SK-N-DZ (cell line): ENCODE results near the gene KIAA1143. TPM values are rescaled to one million over a fixed set of nuclear protein-coding genes. Genes with fewer than 3 reads are reported as not detected.

Experiments used
- DNase-seq: peaks from one replicate; pipeline ENCODE4 v3.0.0-alpha.2; 2015; ENCODE audit warnings: low spot score
- polyA plus RNA-seq, 2 experiments: library from polyadenylated mRNA; depleted of rRNA; stranded (reverse); fragments of >200 nt; gene quantifications; 2 replicates each; pipeline ENCODE4 v1.2.3, GENCODE V29; 2014

KIAA1143 gene
- 23.3 and 24.1 TPM in 2 replicates for polyA plus RNA-seq (2014; cell fraction: cytosol; rRNA removed)
- polyA plus RNA-seq (2014; cell fraction: nucleus; rRNA removed), result 11.4 and 13.5 TPM in 2 replicates

DNA sequence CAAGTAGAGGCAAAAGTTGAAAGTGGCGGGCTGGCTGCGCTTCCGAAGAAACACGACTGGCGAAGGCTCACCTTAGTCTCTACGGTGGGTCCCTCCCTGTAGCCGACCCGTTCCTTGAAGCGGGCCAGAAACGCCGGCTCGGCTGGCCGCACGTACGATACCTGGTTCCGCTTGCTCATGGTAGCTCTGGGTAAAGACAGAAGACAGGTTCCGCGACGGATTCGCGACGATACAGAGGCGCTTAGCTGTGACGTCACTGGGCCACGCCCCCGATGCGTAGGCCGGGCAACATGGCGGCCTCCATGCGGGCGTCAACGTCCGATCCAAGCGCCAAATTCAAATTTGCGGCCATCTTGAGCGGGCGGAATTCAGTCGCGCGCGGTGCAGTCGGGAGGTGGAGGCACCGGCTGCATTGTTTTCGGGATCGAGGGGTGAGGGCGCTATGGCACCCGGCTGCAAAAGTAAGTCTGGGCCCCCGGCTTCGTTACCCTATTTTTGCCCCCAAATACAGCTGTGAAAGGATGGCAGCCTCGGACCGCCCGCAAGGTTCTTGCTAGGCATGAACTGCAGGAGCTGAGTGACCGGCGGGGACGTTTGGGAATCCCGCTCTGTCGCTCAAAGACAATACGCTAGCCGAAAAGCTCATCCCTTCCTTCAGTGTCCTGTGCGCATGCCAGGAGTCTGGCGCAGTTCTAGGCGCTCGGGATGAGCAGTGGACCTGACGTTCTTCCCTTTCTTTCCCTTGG is at the start of gene KIAA1143, which contains the start of gene KIF15:
Gene KIAA1143, minus strand, starts transcription at position 196 of the 746 bp plus-strand sequence. Its CDS starts 17 bp downstream, at position 179.
Gene KIF15, plus strand, starts transcription at position 371 of the 746 bp plus-strand sequence. Its CDS starts 72 bp downstream, at position 443.
- peak; percentile 93 for DNase-seq

DNA sequence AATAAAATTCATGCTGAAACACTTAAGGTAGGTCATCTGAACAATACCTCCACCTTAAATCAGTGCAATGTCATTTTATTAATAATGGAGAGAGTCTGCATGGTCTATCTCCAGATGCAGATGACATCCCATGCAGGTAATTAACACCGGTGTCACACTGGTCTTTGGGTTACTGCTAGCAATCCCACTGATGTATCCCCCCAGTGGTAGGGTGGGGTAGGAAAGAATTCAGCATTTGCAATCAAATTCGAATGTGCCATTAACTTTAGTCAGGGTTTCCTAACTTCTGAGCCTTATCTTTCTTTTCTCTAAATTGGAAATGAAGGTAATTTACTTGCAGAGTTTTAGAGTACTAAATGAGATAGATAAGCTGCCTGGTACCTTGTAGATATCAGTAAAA is 44.5 kb upstream of the KIAA1143 start:
- DNase-seq, result no peak

DNA sequence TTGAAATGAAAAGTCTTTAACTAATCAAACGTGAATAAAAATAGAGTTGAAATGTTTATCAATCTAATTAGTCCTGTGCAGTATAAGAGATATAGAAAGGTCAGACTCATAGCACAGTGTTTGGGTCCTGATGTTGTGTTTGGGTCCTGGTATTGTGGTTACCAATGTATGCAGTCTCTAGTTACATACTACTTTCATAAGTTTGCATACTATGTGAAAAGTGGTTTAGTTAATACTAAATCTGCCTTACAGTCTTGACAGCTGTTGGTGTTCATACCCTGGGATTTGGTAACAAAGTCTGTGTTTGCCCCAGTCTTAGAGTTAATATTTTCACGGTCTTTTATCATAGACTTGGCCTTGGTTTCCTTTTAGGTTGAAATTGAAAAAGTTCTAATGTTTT is 41.9 kb upstream of the KIAA1143 start:
- DNase-seq, result no peak

DNA sequence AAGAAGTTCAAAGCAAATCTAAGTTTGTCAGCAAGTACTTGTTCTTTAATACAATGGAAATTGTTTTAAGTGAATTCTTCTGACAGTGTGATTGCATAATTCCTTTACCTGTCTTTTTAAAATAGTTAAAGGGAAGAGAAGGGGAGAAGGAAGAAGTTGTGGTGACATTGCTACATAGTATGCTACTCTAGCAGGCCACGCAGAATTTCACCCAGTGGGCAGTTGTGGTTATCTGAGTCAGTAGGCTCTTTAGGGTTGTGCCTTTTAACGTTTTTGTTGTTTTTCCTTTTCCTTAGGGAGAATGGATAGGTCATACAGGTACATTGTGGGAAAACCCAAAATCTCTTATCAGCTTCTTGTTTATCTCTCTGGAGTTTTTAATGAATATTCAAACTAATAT is 40.6 kb upstream of the KIAA1143 start:
- DNase-seq, result no peak

DNA sequence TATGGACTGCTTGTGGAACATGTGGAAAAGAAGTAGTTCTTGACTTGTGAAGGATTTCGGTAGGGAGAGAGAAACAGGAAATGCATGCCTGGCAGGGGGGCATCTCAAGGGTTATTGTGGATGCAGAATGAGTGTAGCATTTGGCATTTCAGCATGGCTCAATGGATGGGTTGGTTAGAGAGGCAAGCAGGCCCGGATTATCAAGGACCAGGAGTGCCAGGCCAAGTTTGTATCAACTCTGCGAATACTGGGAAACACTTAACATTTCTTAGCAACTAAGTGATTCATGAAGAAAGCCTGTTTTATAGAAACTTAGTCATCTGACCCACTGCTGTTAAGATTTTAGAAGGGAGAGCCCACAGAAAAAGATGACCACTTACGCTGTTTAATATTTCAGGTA is 33.8 kb upstream of the KIAA1143 start:
- DNase-seq, result no peak

DNA sequence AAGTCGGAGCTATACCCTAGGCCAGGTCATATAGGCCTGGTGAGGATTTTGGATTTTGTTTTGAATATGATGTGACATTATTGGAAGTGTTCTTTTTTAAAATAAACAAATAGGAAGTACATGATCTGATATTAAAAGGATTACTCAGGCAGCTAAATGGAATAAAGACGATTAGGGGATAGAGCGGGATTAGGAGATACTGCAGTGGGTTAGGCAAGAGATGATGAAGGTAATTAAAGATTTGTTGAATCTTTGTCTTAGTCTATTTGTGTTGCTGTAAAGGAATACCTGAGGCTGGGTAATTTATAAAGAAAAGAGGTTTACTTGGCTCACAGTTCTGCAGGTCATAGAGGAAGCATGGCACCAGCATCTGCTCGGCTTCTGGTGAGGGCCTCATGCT is 21.5 kb upstream of the KIAA1143 start:
- DNase-seq, result no peak

DNA sequence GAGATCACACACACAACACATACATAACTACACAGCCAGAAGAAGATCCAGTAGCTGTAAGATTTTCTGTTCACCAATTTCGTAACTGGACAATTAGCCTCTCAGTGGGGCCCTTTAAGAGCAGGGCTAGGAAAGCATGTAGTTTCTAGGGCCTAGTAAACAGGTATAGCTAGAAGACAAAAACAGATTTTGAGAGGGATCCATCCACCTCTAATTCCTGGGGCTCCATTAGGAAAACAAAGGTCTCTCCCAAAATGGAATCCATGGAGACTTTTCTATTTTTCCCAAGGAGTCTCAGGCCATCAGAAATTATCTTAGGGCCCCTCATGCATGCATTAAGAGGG is 10.7 kb upstream of the KIAA1143 start:
- no peak for DNase-seq

DNA sequence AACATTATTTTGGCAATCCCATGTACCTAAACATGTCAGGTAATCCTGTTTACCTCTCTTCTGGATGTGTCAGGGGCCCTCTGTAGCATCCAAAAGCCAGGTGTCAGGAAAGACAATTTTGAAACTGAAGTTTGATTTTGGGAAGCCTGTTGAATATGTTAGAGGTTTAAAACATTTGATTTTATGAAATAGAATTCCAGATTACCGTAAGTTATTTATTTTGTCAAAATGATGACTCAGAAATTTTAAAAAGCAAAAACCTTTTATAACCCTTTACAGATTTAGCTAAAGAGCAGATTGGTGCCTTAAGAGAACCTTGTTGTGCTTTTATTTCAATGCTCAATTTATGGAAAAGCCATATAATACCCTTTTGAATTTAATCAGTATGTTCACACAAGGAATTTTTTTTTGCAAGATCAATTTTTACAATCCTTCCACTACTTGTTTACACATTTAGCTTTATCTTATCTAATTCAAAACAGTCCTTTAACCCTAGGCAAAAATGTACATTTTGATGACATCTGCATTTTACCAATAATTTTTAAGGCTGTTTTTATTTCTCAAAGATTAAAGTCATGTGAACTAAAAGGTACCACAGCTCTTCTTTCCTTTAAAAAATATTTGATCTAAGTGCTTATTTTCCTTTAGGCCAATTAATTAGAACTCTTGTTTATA is 10.1 kb upstream of the KIAA1143 start:
- no peak for DNase-seq

DNA sequence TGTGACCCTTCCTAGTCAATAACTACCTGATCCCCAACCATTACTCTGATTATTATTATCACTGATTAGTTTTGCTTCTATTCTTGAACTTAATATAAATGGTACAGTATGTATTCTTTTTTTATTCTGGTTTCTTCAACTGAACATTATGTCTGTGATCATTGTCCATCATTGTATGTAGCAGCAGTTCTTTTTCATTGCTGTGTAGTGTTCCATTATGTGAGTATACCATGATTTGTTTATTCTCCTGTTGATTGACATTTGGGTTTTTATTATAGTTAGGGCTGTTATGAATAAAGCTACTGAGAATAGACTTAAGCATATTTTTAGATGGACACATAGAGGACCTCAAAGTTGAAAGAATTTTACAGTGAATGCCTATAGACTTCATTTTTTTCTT is 2.8 kb upstream of the KIAA1143 start:
- no peak for DNase-seq

DNA sequence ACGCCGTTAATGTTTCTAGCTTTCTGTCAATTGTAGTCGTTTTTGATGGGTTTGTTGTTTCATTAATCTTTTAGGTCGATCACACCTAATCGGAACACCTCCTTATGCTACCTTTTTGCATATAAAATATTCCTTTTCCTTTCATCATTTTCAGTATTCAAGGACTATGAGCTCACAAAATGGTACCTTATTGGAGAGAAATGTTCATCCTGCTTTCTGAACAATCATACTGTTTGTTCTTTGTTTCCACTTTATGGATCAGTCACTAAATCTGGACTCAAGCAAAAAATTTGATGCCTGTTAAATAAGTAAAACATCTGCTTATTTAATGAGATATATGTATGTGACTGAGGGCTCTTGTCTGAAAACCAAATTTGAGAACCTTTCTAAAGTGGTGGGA is 1.3 kb upstream of the KIAA1143 start:
- no peak for DNase-seq

DNA sequence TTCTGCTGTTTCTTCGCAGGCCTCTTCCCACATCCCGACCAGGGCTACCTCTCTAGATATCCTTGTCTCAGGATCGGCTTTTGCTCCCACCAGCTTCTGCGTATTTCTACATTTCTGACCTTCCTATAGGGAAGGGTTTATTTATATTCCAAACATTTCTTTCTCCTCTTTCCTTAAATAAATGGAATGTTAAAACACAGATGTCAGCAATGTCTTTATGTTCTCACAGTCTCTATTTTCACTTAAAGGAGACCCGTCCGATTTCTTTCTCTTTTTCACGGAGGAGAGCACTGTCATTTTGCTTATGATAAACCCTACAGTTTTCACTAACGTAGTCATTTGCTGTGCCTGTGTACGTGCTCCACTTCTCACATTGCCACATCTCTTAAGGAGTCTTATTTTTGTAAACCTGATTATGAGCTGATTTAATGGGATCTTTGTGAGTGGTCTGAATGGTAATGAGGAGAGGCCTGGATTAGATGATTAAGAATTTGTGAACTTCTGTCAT is 805 bp upstream of the KIAA1143 start:
- DNase-seq, result peak; percentile 11

DNA sequence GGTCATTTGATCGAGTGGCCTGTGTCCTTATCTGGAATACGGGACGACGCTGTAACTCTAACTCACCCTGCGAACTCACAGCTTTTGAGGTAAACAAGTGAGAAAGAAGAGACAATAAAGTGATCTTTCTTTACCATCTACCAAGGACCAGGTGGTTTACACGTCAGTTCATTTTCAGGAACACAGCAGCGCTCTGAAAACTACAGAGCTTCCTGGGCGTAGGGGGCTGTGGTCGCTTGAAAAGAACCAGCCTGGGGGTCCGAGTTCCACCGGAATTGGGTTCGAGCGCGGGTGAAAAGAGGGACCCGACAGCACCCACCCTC is 357 bp downstream of the KIAA1143 start:
- DNase-seq, result peak; percentile 5

DNA sequence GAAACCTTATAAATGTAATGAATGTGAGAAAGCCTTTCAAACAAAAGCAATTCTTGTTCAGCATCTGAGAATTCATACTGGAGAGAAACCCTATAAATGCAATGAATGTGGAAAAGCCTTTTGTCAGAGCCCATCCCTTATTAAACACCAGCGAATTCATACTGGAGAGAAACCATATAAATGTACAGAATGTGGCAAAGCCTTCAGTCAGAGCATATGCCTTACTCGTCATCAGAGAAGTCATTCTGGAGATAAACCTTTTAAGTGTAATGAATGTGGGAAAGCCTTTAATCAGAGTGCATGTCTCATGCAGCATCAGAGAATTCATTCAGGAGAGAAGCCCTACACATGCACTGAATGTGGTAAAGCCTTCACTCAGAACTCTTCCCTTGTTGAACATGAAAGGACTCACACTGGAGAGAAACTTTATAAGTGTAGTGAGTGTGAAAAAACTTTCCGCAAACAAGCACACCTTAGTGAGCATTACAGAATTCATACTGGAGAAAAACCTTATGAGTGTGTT is 26.7 kb downstream of the KIAA1143 start:
- no peak for DNase-seq

DNA sequence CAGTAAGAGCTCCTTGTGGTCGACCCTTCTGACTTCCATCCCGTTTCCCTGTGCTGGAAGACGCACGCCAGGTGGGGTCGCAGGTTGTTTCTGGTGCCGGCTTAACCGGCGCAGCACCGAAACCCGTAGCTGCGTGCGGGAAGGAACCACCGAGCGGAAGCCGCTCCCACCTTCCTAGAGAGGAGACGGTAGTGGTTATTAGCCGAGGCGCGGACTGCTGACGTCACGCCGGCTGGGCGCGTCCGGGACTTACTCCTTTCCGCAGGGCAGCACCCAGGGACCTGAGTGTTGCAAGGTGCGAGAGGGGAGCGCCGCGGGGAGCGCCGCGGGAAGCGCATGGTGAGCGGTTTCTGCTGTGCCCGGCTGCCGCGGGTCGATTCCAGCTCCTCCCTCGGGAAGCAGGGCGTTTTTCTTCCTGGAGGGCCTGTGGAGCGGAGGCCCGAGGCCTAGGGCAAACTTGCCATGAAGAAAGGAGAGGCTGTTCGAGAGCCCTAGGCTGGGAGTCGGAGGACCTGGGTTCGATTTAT is 32.0 kb downstream of the KIAA1143 start, which contains the start of gene ZNF501:
Gene ZNF501, plus strand, starts transcription at position 252 of the 527 bp plus-strand sequence. CDS start 4,787 bp downstream, outside the sequence.
- DNase-seq, result peak; percentile 91

DNA sequence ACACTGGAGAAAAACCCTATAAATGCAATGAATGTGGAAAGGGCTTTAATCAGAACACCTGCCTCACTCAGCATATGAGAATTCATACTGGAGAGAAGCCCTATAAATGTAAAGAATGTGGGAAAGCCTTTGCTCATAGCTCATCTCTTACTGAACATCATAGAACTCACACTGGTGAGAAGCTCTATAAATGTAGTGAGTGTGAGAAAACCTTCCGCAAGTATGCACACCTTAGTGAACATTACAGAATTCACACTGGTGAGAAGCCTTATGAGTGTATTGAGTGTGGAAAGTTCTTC is 39.4 kb downstream of the KIAA1143 start:
- no peak for DNase-seq

DNA sequence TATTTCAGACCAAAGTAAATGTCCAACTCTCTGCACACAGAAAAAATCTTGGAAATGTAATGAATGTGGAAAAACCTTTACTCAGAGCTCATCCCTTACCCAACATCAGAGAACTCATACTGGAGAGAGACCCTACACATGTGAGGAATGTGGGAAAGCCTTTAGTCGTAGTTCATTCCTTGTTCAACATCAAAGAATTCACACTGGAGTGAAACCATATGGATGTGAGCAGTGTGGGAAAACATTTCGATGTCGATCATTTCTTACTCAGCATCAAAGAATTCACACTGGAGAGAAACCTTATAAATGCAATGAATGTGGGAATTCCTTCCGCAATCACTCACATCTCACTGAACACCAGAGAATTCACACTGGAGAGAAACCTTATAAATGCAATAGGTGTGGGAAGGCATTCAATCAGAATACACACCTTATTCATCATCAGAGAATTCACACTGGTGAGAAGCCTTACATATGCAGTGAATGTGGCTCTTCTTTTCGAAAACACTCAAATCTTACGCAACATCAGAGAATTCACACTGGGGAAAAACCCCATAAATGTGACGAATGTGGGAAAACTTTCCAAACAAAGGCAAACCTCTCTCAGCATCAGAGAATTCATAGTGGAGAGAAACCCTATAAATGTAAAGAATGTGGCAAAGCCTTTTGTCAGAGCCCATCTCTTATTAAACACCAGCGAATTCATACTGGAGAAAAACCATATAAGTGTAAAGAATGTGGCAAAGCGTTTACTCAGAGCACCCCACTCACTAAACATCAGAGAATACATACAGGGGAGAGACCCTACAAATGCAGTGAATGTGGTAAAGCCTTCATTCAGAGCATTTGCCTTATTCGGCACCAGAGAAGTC is 40.0 kb downstream of the KIAA1143 start:
- no peak for DNase-seq

DNA sequence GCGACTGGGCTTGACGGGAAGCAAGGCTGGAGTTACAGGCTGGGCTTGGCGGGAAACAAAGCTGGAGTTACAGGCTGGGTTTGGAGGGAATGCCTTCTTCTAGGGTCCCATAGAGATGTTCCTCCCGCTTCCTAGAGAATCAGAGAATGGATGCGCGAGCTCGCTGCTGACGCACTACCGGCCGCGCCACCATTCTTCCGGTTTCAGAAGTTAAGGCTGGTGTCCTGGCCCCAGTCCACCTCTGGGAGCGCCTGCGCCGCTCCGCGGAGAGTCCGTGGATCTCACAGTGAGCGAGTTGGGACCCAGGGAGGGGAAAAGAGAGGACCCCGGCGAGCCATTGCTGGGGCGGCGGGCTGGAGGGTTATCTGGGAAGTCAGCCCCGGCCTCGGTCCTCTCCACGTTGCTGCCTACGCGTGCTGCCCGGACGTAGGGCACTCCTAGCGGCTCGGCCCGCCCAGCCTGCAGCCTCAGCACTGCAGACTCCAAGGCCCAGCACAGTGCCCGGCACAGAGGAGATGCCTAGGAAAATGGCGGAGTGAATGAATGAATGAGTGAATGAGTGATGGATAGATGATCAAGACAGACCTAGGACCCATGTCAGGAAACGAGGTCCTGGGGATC is 48.9 kb downstream of the KIAA1143 start, which contains the start of gene ZNF502:
Gene ZNF502, plus strand, starts transcription at position 206 of the 621 bp plus-strand sequence. CDS start 7,602 bp downstream, outside the sequence.
- DNase-seq, result peak; percentile 90
